GM21529 (cell line): ENCODE data around the gene B3GNT8.
"Not testable (repeated sequence)": the region's sequence is repeated elsewhere in the genome, so short reads cannot be mapped to it uniquely, and the experiment has no call there.

ENCODE experiments used
- ATAC-seq: cut with Tn5 transposase; IDR thresholded peaks from one replicate; pipeline ENCODE4 v1.9.1; 2021; ENCODE audit not compliant: unreplicated experiment

The B3GNT8 gene

GRCh38 chr19:41426952-41427646, at the start of gene B3GNT8:
Gene B3GNT8 (minus strand): TSS chr19:41427374. CDS start chr19:41426778, 596 bp downstream.
- ATAC-seq = no peak

- no peak for ATAC-seq
Observed at GRCh38 chr19:41476583-41476982, 49.4 kb upstream of the B3GNT8 start.

GRCh38 chr19:41463257-41464256, 36.4 kb upstream of the B3GNT8 start:
- not testable (repeated sequence) for ATAC-seq

- no peak for ATAC-seq
Observed at GRCh38 chr19:41462497-41462896, 35.3 kb upstream of the B3GNT8 start.

GRCh38 chr19:41457241-41457640, 30.1 kb upstream of the B3GNT8 start:
- peak; percentile 78 for ATAC-seq

- no peak for ATAC-seq
Observed at GRCh38 chr19:41456342-41456918, 29.3 kb upstream of the B3GNT8 start.

GRCh38 chr19:41455936-41456335, 28.8 kb upstream of the B3GNT8 start:
- ATAC-seq = no peak

- no peak for ATAC-seq
Observed at GRCh38 chr19:41452584-41453275, 25.6 kb upstream of the B3GNT8 start.

- ATAC-seq = no peak
Observed at GRCh38 chr19:41449865-41450178, 22.6 kb upstream of the B3GNT8 start.

GRCh38 chr19:41449079-41449864, 22.1 kb upstream of the B3GNT8 start:
- ATAC-seq = peak; percentile 51

GRCh38 chr19:41447732-41448332, 20.7 kb upstream of the B3GNT8 start:
- ATAC-seq = no peak

- ATAC-seq = no peak
Observed at GRCh38 chr19:41445575-41445974, 18.4 kb upstream of the B3GNT8 start.

- ATAC-seq = no peak
Observed at GRCh38 chr19:41443813-41444455, 16.8 kb upstream of the B3GNT8 start.

GRCh38 chr19:41442473-41443355, 15.5 kb upstream of the B3GNT8 start, which contains the start of gene ERICH4:
Gene ERICH4 (plus strand): TSS chr19:41443156. CDS start chr19:41443170, 14 bp downstream.
- no peak for ATAC-seq

GRCh38 chr19:41441321-41441945, 14.3 kb upstream of the B3GNT8 start:
- ATAC-seq = no peak

GRCh38 chr19:41439441-41440222, 12.5 kb upstream of the B3GNT8 start, which contains the start of gene DMAC2:
Gene DMAC2 (minus strand): TSS chr19:41439912. CDS start chr19:41439899, 13 bp downstream.
- ATAC-seq = peak; percentile 91
